GM21737 (cell line): ENCODE data around the gene SPR.

ENCODE experiments used
- ATAC-seq: cut with Tn5 transposase; IDR thresholded peaks from one replicate; pipeline ENCODE4 v1.9.1; 2021; ENCODE audit warnings: mild to moderate bottlenecking, moderate library complexity; ENCODE audit not compliant: unreplicated experiment

Gene SPR

GRCh38 chr2:72887032-72887739 is at the start of gene SPR:
TSS of gene SPR (plus strand) at chr2:72887408. CDS start at chr2:72887433, 25 bp downstream.
- ATAC-seq, result peak; percentile 84

GRCh38 chr2:72840066-72840465 is 47.1 kb upstream of the SPR start:
- no peak for ATAC-seq

- ATAC-seq, result no peak
These were observed 45.6 kb upstream of the SPR start for GRCh38 chr2:72841462-72842125.

GRCh38 chr2:72843301-72843700 is 43.9 kb upstream of the SPR start:
- ATAC-seq, result no peak

GRCh38 chr2:72846171-72847095 is 40.8 kb upstream of the SPR start:
- peak; percentile 81 for ATAC-seq

GRCh38 chr2:72847534-72848315 is 39.5 kb upstream of the SPR start:
- no peak for ATAC-seq

- no peak for ATAC-seq
These were observed 38.6 kb upstream of the SPR start for GRCh38 chr2:72848436-72849137.

GRCh38 chr2:72849138-72849462 is 38.1 kb upstream of the SPR start:
- no peak for ATAC-seq

GRCh38 chr2:72851333-72851732 is 35.9 kb upstream of the SPR start:
- no peak for ATAC-seq

- no peak for ATAC-seq
These were observed 27.4 kb upstream of the SPR start for GRCh38 chr2:72859831-72860262.

- peak; percentile 91 for ATAC-seq
These were observed 24.8 kb upstream of the SPR start for GRCh38 chr2:72862239-72862988.

- no peak for ATAC-seq
These were observed 24.2 kb upstream of the SPR start for GRCh38 chr2:72863046-72863445.

- no peak for ATAC-seq
These were observed 22.7 kb upstream of the SPR start for GRCh38 chr2:72864500-72864899.

- no peak for ATAC-seq
These were observed 16.1 kb upstream of the SPR start for GRCh38 chr2:72871060-72871459.

- ATAC-seq, result no peak
These were observed 15.3 kb upstream of the SPR start for GRCh38 chr2:72871880-72872279.

- no peak for ATAC-seq
These were observed 3.7 kb upstream of the SPR start for GRCh38 chr2:72883356-72883962.

GRCh38 chr2:72886505-72887031 is 640 bp upstream of the SPR start:
- no peak for ATAC-seq

GRCh38 chr2:72887740-72888437 is 681 bp downstream of the SPR start:
- ATAC-seq, result peak; percentile 39
